ENCODE results near the gene RPTOR.

Gene RPTOR

DNA sequence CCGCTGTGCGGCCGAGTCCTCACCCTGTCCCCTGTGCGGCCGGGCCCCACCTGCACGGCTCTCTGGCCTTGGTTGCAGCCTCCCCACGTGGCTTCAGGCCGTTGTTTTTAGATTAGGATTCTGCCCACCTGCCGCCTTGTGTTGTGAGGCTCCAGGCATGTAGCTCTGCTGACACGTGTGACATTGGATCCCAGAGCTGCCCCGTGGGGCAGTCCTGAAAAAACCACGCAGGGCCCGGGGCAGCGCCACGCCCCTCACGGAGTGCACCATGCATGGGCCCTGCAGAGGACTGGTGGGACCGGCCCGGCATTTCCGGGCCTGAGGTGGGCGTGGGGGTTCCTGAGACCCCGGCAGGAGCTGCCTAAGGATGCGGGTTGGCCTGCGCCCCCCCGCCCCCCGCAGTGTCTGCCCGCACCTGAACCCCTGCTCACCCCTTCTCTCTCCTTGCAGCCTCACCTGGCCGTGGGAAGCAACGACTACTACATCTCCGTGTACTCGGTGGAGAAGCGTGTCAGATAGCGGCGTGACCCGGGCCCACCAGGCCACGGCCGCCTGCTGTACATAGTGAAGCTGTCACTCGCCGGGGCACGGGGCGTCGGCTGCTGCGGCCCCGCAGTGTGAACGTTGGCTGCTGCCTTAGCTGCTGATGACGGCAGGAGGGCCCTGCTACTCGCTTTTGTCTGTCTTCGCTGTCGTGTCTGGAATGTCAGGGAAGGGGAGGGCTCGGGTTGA is 419.3 kb downstream of the RPTOR start:
- Histone ChIP-seq H3K4me1 (ENCODE audit: control insufficient read depth, insufficient read depth, low read length, poor library complexity, severe bottlenecking) (no peaks in the 10 kb centered on the region), H3K27ac (ENCODE audit: insufficient read depth, low read length, poor library complexity, severe bottlenecking) (no peak overlapping the region), H3K36me3 (ENCODE audit: control insufficient read depth, insufficient read depth, low read length) (peaks cover 20% of the 10 kb centered on the region), H3K4me3 (ENCODE audit: insufficient read depth, low read depth, low read length, poor library complexity, severe bottlenecking) (no peak overlapping the region), H3K9me3 (ENCODE audit: control insufficient read depth, low read length) (no peaks in the 10 kb centered on the region), H3K27me3 (replicated peaks; ENCODE audit: control insufficient read depth, insufficient read depth, low read length, poor library complexity, severe bottlenecking) (no peaks in the 10 kb centered on the region)
- DNase-seq = no peak

DNA sequence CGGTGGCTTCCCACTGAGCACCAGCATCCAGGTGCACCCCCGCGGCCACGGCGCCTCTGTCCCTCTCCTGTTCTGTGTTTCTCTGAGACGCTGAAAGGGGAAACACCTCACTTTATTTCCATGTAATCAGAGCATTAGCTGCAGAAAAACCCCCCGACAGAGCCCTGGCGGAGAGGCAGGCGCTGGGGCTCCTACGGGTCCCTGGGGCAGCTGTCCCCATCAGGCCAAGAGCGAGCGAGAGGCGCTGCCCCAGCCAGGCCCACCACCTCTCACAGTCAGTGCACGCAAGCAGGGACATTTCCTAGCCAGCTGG is 419.9 kb downstream of the RPTOR start:
- Histone ChIP-seq H3K4me3 (ENCODE audit: insufficient read depth, low read depth, low read length, poor library complexity, severe bottlenecking) (no peak overlapping the region), H3K4me1 (ENCODE audit: control insufficient read depth, insufficient read depth, low read length, poor library complexity, severe bottlenecking) (no peaks in the 10 kb centered on the region), H3K9me3 (ENCODE audit: control insufficient read depth, low read length) (no peaks in the 10 kb centered on the region), H3K27me3 (replicated peaks; ENCODE audit: control insufficient read depth, insufficient read depth, low read length, poor library complexity, severe bottlenecking) (no peaks in the 10 kb centered on the region), H3K36me3 (ENCODE audit: control insufficient read depth, insufficient read depth, low read length) (peaks cover 20% of the 10 kb centered on the region), H3K27ac (ENCODE audit: insufficient read depth, low read length, poor library complexity, severe bottlenecking) (no peak overlapping the region)
- DNase-seq = no peak

DNA sequence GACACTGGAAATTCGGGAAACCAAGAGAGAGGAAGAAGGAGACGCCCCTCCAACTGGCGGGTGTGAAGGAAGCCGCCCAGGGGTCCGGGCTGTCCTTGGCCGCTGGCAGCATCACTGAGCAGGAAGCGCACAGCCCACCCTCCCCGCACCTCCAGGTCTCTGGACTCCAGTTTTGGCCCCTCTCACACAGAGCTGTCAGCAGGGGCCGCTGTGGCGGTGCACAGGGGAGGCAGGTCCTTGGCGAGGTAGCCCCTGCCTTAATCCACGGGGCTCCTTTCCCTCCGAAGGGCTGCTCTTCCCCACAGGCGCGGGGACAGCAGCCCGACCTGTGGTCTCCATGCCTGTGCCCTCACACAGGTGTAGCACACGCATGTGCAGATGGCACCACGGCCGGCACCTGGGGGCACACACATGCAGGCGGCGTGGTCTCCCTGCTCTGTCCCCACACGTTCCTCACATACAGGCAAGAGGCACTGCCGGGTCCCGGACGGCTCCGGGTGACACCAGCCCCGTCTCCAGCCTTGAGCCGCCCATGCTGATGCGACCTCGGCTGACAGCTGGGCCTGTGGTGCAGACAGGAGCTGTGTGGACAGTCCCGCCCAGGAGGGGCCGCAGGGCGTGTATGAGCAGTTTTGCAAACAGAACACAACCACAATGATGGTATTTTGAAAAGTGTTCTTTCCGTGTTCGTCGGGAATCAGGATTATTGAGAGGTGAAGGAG is 420.4 kb downstream of the RPTOR start:
- H3K27ac ChIP-seq (ENCODE audit: insufficient read depth, low read length, poor library complexity, severe bottlenecking) = no peak overlapping the region
- no peaks in the 10 kb centered on the region for H3K9me3 ChIP-seq (ENCODE audit: control insufficient read depth, low read length)
- H3K4me1 ChIP-seq (ENCODE audit: control insufficient read depth, insufficient read depth, low read length, poor library complexity, severe bottlenecking) = no peaks in the 10 kb centered on the region
- peaks cover 20% of the 10 kb centered on the region for H3K36me3 ChIP-seq (ENCODE audit: control insufficient read depth, insufficient read depth, low read length)
- no peak for DNase-seq
- H3K27me3 ChIP-seq (replicated peaks; ENCODE audit: control insufficient read depth, insufficient read depth, low read length, poor library complexity, severe bottlenecking) = no peaks in the 10 kb centered on the region
- no peak overlapping the region for H3K4me3 ChIP-seq (ENCODE audit: insufficient read depth, low read depth, low read length, poor library complexity, severe bottlenecking)

DNA sequence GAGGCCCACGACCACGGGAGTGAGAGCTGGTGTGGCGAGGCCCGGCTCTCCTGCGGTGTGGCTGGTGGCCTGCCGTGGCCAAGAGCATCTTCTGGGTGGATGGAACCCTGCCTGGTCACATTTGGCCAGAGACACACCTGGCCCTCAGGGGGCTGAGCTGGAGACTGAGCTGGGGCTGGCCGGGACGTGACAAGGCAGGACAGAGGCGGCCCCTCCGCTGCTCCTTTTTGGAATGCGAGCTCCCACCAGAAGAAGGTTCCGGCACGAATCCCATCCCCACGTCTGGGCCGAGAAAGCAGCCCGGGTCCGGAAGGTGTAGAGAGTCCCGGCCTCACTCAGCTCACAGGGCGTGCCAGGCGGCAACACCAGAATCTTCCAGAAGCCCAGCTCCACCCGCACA is 421.0 kb downstream of the RPTOR start:
- H3K36me3 ChIP-seq (ENCODE audit: control insufficient read depth, insufficient read depth, low read length) = peaks cover 16% of the 10 kb centered on the region
- no peaks in the 10 kb centered on the region for H3K9me3 ChIP-seq (ENCODE audit: control insufficient read depth, low read length)
- DNase-seq = no peak
- H3K4me1 ChIP-seq (ENCODE audit: control insufficient read depth, insufficient read depth, low read length, poor library complexity, severe bottlenecking) = peaks cover under 1% of the 10 kb centered on the region
- H3K4me3 ChIP-seq (ENCODE audit: insufficient read depth, low read depth, low read length, poor library complexity, severe bottlenecking) = no peak overlapping the region
- no peaks in the 10 kb centered on the region for H3K27me3 ChIP-seq (replicated peaks; ENCODE audit: control insufficient read depth, insufficient read depth, low read length, poor library complexity, severe bottlenecking)
- no peak overlapping the region for H3K27ac ChIP-seq (ENCODE audit: insufficient read depth, low read length, poor library complexity, severe bottlenecking)

DNA sequence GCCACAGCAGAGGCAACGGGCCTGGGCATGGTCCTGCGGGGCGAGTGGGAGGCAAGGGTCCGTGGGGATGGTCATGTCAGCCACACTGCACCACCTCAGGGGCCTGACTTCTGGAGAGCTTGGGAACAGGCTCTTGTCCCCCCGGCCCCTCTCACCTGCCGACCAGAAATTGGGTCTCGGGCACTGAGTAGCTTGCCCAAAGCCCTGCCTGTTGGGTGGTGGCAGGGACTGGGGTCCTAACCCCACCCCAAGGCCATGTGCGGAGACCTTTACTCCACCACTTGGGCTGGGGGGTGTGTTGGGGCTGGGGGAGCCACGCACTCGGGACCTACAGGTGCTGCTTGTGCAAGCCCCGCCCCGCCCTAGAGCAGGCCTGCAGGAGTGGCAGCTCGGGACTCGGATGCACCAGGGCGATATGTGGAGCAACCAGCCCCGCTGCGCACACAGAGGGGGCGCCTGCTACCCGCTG is 422.8 kb downstream of the RPTOR start:
- H3K4me1 ChIP-seq (ENCODE audit: control insufficient read depth, insufficient read depth, low read length, poor library complexity, severe bottlenecking) = peaks cover 4% of the 10 kb centered on the region
- H3K36me3 ChIP-seq (ENCODE audit: control insufficient read depth, insufficient read depth, low read length) = peaks cover 14% of the 10 kb centered on the region
- no peak overlapping the region for H3K4me3 ChIP-seq (ENCODE audit: insufficient read depth, low read depth, low read length, poor library complexity, severe bottlenecking)
- H3K27me3 ChIP-seq (replicated peaks; ENCODE audit: control insufficient read depth, insufficient read depth, low read length, poor library complexity, severe bottlenecking) = no peaks in the 10 kb centered on the region
- DNase-seq = no peak
- H3K27ac ChIP-seq (ENCODE audit: insufficient read depth, low read length, poor library complexity, severe bottlenecking) = no peak overlapping the region
- H3K9me3 ChIP-seq (ENCODE audit: control insufficient read depth, low read length) = no peaks in the 10 kb centered on the region

DNA sequence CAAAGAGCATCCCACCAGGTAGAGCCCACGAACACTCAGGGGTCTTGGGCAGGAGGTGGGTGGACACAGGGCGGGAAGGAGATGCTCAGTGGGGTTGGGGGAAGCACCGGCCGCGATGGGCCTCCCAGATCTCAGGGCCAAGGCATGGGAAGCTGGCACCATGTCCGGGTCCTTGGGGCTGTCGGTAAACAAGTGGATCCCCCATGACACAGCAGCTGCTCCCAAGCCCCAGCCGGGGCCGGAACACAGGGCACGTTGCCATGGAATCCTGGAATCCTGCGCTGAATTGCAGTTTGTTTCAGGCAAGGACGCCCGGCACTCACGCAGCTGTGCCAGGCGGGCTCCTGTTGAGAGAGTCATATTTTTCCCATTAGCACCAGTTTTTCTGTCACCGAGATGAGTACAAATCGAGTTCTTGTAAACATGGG is 424.0 kb downstream of the RPTOR start:
- H3K27ac ChIP-seq (ENCODE audit: insufficient read depth, low read length, poor library complexity, severe bottlenecking) = no peak overlapping the region
- H3K27me3 ChIP-seq (replicated peaks; ENCODE audit: control insufficient read depth, insufficient read depth, low read length, poor library complexity, severe bottlenecking) = no peaks in the 10 kb centered on the region
- no peak for DNase-seq
- H3K4me3 ChIP-seq (ENCODE audit: insufficient read depth, low read depth, low read length, poor library complexity, severe bottlenecking) = no peak overlapping the region
- H3K36me3 ChIP-seq (ENCODE audit: control insufficient read depth, insufficient read depth, low read length) = peaks cover 13% of the 10 kb centered on the region
- peaks cover 4% of the 10 kb centered on the region for H3K4me1 ChIP-seq (ENCODE audit: control insufficient read depth, insufficient read depth, low read length, poor library complexity, severe bottlenecking)
- no peaks in the 10 kb centered on the region for H3K9me3 ChIP-seq (ENCODE audit: control insufficient read depth, low read length)

DNA sequence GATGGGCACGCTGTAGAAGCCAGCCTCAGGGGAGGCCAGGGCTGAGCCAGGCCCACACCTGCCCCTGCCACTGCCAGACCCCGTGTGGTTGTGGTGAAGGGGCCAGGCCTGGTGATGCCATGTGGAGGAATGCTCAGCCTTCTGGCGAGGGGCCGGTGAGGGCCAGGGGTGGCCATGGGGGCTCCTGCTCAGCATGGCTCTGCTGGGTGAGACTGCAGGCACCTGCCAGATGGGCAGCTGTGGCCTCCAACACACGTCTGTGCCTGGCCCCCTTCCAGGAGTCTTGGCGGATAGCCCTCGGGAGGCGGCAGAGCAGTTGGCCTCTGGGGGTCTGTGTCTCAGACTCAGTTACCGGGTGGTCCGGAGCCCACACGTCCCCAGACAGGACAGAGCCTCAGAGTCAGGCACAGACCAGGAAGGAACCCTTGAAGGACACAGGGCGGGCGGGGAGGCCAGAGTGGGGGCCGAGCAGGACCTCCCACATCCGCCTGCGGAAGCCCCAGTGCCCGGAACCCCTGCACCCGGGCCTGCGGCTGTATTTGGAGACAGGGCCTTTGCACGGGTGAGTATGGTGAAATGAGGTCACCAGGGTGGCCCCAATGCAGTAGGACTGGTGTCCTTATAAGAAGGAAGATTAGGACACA is 424.5 kb downstream of the RPTOR start:
- Histone ChIP-seq H3K36me3 (ENCODE audit: control insufficient read depth, insufficient read depth, low read length) (peaks cover 13% of the 10 kb centered on the region), H3K4me1 (ENCODE audit: control insufficient read depth, insufficient read depth, low read length, poor library complexity, severe bottlenecking) (peaks cover 4% of the 10 kb centered on the region), H3K27me3 (replicated peaks; ENCODE audit: control insufficient read depth, insufficient read depth, low read length, poor library complexity, severe bottlenecking) (no peaks in the 10 kb centered on the region), H3K4me3 (ENCODE audit: insufficient read depth, low read depth, low read length, poor library complexity, severe bottlenecking) (no peak overlapping the region), H3K27ac (ENCODE audit: insufficient read depth, low read length, poor library complexity, severe bottlenecking) (no peak overlapping the region), H3K9me3 (ENCODE audit: control insufficient read depth, low read length) (no peaks in the 10 kb centered on the region)
- DNase-seq = no peak

DNA sequence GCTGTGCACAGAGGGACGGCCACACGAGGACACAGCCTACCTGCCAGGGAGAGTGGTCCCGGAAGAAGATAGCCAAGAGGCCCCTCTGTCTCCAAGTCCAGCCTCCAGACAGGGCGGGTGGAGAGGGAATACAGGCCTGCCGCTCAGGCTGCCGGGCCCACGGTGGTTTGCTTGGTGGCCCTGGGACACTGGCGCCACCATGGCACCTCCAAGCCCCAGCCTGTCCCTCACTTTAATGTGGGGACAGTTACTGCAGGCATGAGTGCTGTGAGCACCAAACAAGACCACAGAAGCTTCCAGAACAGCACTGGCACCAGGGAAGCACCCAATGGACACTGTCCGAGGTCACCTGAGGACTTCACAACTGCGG is 425.0 kb downstream of the RPTOR start:
- no peak overlapping the region for H3K4me3 ChIP-seq (ENCODE audit: insufficient read depth, low read depth, low read length, poor library complexity, severe bottlenecking)
- peaks cover 4% of the 10 kb centered on the region for H3K4me1 ChIP-seq (ENCODE audit: control insufficient read depth, insufficient read depth, low read length, poor library complexity, severe bottlenecking)
- DNase-seq = no peak
- H3K36me3 ChIP-seq (ENCODE audit: control insufficient read depth, insufficient read depth, low read length) = peaks cover 11% of the 10 kb centered on the region
- H3K27me3 ChIP-seq (replicated peaks; ENCODE audit: control insufficient read depth, insufficient read depth, low read length, poor library complexity, severe bottlenecking) = no peaks in the 10 kb centered on the region
- no peak overlapping the region for H3K27ac ChIP-seq (ENCODE audit: insufficient read depth, low read length, poor library complexity, severe bottlenecking)
- no peaks in the 10 kb centered on the region for H3K9me3 ChIP-seq (ENCODE audit: control insufficient read depth, low read length)

DNA sequence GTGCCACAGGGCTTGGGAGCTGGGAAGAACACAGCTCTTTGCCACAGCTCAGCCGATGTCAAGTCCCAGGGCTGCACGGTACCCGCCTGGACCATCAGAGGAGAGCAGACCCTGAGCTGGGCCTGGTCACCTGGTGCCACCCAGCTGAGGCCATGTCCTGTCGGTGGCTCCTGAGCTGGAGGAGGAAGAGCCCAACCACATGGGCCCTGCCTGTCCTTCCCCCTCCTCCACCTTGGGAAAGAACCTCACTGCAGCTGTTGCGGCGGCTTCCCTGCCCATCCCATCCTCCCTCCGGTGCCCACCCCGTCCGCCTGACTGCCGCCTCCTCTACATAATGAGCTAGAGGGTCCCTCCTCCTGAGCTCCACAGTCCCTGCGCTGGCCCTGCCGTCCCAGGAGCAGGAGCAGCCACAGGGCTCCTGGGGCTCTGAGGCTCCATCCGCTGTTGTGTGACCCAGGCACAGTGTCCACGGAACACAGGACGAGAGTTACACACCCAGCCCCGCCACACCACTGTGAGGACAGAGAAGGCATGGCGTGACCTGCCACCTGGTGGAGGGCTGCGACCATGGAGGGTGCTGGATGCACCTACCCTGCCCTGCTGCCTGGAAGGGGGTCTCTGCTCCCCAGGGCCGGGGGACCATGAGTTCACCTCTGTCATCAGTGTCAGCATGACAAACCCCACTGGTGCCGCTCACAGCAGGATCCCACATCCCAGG is 425.6 kb downstream of the RPTOR start:
- Histone ChIP-seq H3K27ac (ENCODE audit: insufficient read depth, low read length, poor library complexity, severe bottlenecking) (no peak overlapping the region), H3K4me1 (ENCODE audit: control insufficient read depth, insufficient read depth, low read length, poor library complexity, severe bottlenecking) (peaks cover 4% of the 10 kb centered on the region), H3K4me3 (ENCODE audit: insufficient read depth, low read depth, low read length, poor library complexity, severe bottlenecking) (no peak overlapping the region), H3K36me3 (ENCODE audit: control insufficient read depth, insufficient read depth, low read length) (peaks cover 5% of the 10 kb centered on the region), H3K27me3 (replicated peaks; ENCODE audit: control insufficient read depth, insufficient read depth, low read length, poor library complexity, severe bottlenecking) (no peaks in the 10 kb centered on the region), H3K9me3 (ENCODE audit: control insufficient read depth, low read length) (no peaks in the 10 kb centered on the region)
- DNase-seq = peak in 1 of 3 donors; percentile 16

Measured in effector memory CD4-positive, alpha-beta T cell (primary cell).